ENCODE results near the gene KHDC1L.
"Not testable (repeated sequence)": the region's sequence is repeated elsewhere in the genome, so short reads cannot be mapped to it uniquely, and the experiment has no call there.

DNA sequence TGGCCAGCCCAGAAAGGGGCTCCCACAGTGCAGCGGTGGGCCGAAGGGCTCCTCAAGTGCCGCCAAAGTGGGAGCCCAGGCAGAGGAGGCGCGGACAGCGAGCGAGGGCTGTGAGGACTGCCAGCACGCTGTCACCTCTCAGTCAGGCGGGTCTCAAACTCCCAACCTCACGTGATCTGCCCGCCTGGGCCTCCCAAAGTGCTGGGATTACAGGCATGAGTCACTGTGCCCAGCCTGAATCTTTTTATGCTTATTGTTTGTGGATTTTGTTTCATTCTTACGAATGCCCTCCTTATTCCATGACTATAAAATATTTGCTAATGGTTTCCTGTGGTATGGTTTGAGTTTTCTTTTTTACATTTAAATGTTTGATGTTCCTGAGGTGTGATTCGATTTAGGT lies 44.0 kb upstream of the KHDC1L start:
- TF ChIP-seq ZFX (IDR thresholded peaks at IDR 0.05; ENCODE audit: borderline replicate concordance); CTCF (IDR thresholded peaks at IDR 0.05): not testable (repeated sequence)

All from 22Rv1 (cell line).